SH-SY5Y (cell line): ENCODE measurements around the gene TNIK.

Source experiments
- GATA2 ChIP-seq: IDR thresholded peaks from 2 replicates; pipeline ENCODE4 v1.6.1; 2011; ENCODE audit warnings: mild to moderate bottlenecking, low read depth, low read length
- GATA3 ChIP-seq: IDR thresholded peaks from 2 replicates; pipeline ENCODE4 v1.6.1; 2011; ENCODE audit warnings: low read depth, mild to moderate bottlenecking, low read length, moderate library complexity

GRCh38 chr3:171160325-171160724 is 299.9 kb downstream of the TNIK start:
- TF ChIP-seq GATA2 (no peak), GATA3 (no peak)
